Loucy (cell line): ENCODE results near the gene SYNJ1.

Experiments
- H2AFZ ChIP-seq: fragments of 200-600 bp; sonication (generic); 2 replicates; pipeline ENCODE4 v1.6.0; 2016; ENCODE audit warnings: antibody characterized with exemption, mild to moderate bottlenecking, low read length, moderate library complexity
- H3F3A ChIP-seq: fragments of 200-600 bp; 2 replicates; pipeline ENCODE4 v1.6.0; 2016; ENCODE audit warnings: antibody characterized with exemption, low read depth, mild to moderate bottlenecking
- H3K27me3 ChIP-seq: fragments of 200-600 bp; sonication (generic); 2 replicates; pipeline ENCODE4 v1.6.1; 2014; ENCODE audit warnings: low read length, mild to moderate bottlenecking; ENCODE audit not compliant: insufficient read depth, poor library complexity, severe bottlenecking
- H3K36me3 ChIP-seq: fragments of 200-600 bp; sonication (generic); 2 replicates; pipeline ENCODE4 v1.6.1; 2016; ENCODE audit warnings: low read length; ENCODE audit not compliant: insufficient read depth
- H3K4me1 ChIP-seq: fragments of 200-600 bp; sonication (generic); 2 replicates; pipeline ENCODE4 v1.5.1; 2014; ENCODE audit warnings: low read length, mild to moderate bottlenecking; ENCODE audit not compliant: insufficient read depth, poor library complexity, severe bottlenecking
- H3K4me2 ChIP-seq: fragments of 200-600 bp; sonication (generic); 2 replicates; pipeline ENCODE4 v1.6.0; 2014; ENCODE audit warnings: antibody characterized with exemption, low read length, low read depth, mild to moderate bottlenecking; ENCODE audit not compliant: poor library complexity, severe bottlenecking
- H3K4me3 ChIP-seq: fragments of 200-600 bp; sonication (generic); 2 replicates; pipeline ENCODE4 v1.5.1; 2014; ENCODE audit warnings: low read length, mild to moderate bottlenecking, mixed read lengths; ENCODE audit not compliant: poor library complexity, severe bottlenecking
- H3K79me2 ChIP-seq: fragments of 200-600 bp; sonication (generic); 2 replicates; pipeline ENCODE4 v1.6.1; 2014; ENCODE audit warnings: low read length; ENCODE audit not compliant: insufficient read depth
- H3K9ac ChIP-seq: fragments of 200-600 bp; sonication (generic); 2 replicates; pipeline ENCODE4 v1.6.0; 2014; ENCODE audit warnings: mild to moderate bottlenecking, low read depth, low read length, moderate library complexity; ENCODE audit not compliant: poor library complexity, severe bottlenecking
- H3K9me2 ChIP-seq: fragments of 200-600 bp; sonication (generic); replicated peaks from 2 replicates; pipeline ENCODE4 v1.6.1; 2016; ENCODE audit warnings: low read depth, low read length, mixed read lengths
- H3K9me3 ChIP-seq: fragments of 200-600 bp; sonication (generic); 2 replicates; pipeline ENCODE4 v1.6.1; 2014; ENCODE audit warnings: mild to moderate bottlenecking, antibody characterized with exemption, low read length, low read depth; ENCODE audit not compliant: insufficient read depth
- H4K20me1 ChIP-seq: fragments of 200-600 bp; sonication (generic); 2 replicates; pipeline ENCODE4 v1.6.0; 2014; ENCODE audit warnings: antibody characterized with exemption, low read length, mild to moderate bottlenecking; ENCODE audit not compliant: insufficient read depth, poor library complexity, severe bottlenecking
- CTCF ChIP-seq: fragments of 200-600 bp; sonication (generic); conservative IDR thresholded peaks from 2 replicates; pipeline ENCODE4 v1.5.1; 2014; ENCODE audit warnings: mild to moderate bottlenecking, antibody characterized with exemption, low read length
- EZH2phosphoT487 ChIP-seq: fragments of 200-600 bp; IDR thresholded peaks from 2 replicates; pipeline ENCODE4 v1.6.1; 2018; ENCODE audit warnings: antibody characterized with exemption, mild to moderate bottlenecking, moderate library complexity, borderline replicate concordance

The SYNJ1 gene

DNA sequence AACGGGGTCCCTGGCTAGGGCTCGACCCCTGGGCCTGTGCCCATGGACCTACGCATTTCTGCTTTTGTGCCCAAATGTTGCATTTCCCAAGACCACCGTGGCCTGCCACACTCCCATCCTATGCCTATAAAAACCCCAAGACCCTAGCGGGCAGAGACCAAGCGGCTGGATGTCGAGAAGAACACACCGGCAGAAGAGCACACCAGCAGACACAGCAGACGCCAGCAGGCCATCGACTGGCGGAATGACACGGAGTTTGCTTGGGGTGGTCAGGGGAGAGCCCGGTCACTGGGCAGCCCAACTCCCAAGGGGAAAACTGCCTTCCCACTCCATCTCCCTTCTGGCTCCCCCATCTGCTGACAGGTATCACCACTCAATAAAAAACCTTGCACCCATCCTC lies 146.9 kb downstream of the SYNJ1 start:
- no peaks in the 10 kb centered on the region for H3K36me3 ChIP-seq
- no peaks in the 10 kb centered on the region for H3K9me2 ChIP-seq
- H2AFZ ChIP-seq, result no peak overlapping the region
- H3K27me3 ChIP-seq, result no peaks in the 10 kb centered on the region
- H3K9ac ChIP-seq, result no peak overlapping the region
- TF ChIP-seq EZH2phosphoT487 (no peak), CTCF (no peak)
- no peaks in the 10 kb centered on the region for H4K20me1 ChIP-seq
- no peaks in the 10 kb centered on the region for H3F3A ChIP-seq
- H3K9me3 ChIP-seq, result no peaks in the 10 kb centered on the region
- H3K4me3 ChIP-seq, result no peak overlapping the region
- no peaks in the 10 kb centered on the region for H3K4me1 ChIP-seq
- no peak overlapping the region for H3K4me2 ChIP-seq
- no peaks in the 10 kb centered on the region for H3K79me2 ChIP-seq
